Brain microvascular endothelial cell (primary cell): ENCODE data around the gene AUTS2.

Source experiments
- DNase-seq: peaks from one replicate; pipeline ENCODE4 v3.0.0-alpha.2; 2020
- H3K27ac ChIP-seq: fragments of 250-450 bp; sonication (Bioruptor Pico); 2 replicates; pipeline ENCODE4 v1.5.1; 2020; ENCODE audit warnings: mild to moderate bottlenecking, moderate library complexity
- H3K27me3 ChIP-seq: fragments of 250-450 bp; sonication (Bioruptor Pico); replicated peaks from 2 replicates; pipeline ENCODE4 v1.5.1; 2020; ENCODE audit warnings: mild to moderate bottlenecking
- H3K36me3 ChIP-seq: fragments of 250-450 bp; sonication (Bioruptor Pico); replicated peaks from 2 replicates; pipeline ENCODE4 v1.5.1; 2020; ENCODE audit warnings: mild to moderate bottlenecking
- H3K4me3 ChIP-seq: 2 replicates; pipeline ENCODE4 v1.5.1; 2011; ENCODE audit warnings: low read depth, mild to moderate bottlenecking, control low read depth, low read length, moderate library complexity
- in situ Hi-C: cut with HindIII; loops from 2 replicates; pipeline ENCODE4 v1.10.0; 2017; ENCODE audit warnings: low sequenced_read_pairs, low pct_ligation_motif_present
- TF ChIP-seq, protein P1 (sequence below): IDR thresholded peaks from 2 replicates; pipeline ENCODE4 v1.5.1; 2011; ENCODE audit warnings: low read depth, mild to moderate bottlenecking, moderate library complexity, low read length, control low read depth, inconsistent platforms; ENCODE audit errors: missing control alignments

The AUTS2 gene

DNA sequence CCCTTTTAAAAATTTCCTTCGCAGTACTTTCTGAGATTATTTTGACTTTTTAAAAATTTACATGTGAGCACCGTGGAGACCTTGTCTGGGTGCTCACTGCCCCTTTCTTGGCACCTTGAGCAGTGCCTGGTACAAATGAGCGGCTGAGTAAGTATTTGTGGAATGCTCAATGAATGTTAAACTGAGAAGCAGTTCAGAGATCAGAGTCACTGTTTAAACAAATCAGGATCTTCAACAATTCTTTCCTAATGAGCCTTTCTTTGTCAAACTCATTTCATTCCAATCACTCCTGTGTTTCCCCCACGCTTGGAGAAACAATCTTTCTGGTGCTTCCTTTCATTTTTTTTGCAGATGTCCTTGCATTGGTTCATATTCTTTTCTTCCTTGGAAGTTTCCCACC lies 922.3 kb downstream of the AUTS2 start:
- Histone ChIP-seq H3K27me3 (no peaks in the 10 kb centered on the region), H3K27ac (no peak overlapping the region), H3K4me3 (no peak overlapping the region), H3K36me3 (no peaks in the 10 kb centered on the region)
- in situ Hi-C loops: no loop called here
- TF ChIP-seq, protein P1, sequence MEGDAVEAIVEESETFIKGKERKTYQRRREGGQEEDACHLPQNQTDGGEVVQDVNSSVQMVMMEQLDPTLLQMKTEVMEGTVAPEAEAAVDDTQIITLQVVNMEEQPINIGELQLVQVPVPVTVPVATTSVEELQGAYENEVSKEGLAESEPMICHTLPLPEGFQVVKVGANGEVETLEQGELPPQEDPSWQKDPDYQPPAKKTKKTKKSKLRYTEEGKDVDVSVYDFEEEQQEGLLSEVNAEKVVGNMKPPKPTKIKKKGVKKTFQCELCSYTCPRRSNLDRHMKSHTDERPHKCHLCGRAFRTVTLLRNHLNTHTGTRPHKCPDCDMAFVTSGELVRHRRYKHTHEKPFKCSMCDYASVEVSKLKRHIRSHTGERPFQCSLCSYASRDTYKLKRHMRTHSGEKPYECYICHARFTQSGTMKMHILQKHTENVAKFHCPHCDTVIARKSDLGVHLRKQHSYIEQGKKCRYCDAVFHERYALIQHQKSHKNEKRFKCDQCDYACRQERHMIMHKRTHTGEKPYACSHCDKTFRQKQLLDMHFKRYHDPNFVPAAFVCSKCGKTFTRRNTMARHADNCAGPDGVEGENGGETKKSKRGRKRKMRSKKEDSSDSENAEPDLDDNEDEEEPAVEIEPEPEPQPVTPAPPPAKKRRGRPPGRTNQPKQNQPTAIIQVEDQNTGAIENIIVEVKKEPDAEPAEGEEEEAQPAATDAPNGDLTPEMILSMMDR: no peak
- DNase-seq: peak; percentile 1

DNA sequence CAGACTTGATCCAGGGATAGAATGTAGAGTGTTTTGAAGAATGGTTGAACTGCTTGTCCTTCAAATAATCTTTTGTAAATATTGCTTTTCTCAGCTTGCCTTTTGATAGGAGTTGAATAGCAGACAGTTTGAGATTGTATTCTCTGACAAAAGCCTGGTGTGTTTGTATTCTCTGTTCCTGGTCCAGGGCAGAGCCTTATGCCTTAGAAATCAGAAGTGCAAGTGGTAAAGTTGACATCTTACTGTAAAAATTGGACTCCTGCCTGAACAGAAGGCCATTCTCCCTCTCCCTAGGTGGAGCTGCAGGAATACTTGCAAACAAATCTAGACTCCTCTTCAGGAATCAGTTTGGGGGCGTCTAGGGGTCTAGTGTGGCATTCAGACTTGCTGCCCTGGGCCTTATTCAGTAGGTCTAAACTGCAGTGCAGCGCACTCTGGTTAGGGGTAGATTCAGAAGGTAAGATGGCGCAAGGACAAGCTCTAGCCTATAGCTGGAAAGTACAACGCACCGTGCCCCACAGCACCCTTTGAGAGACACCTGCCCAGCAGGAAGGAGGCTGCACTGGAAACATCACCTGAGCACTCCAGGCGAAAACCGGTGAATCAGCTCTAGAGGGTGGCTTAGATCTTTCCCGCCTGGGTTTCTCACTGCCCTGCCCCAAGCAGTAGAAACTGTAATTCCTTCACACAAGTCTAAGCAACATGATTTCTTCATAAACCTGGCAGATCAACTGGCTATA lies 925.1 kb downstream of the AUTS2 start:
- TF ChIP-seq, protein P1: no peak
- in situ Hi-C loops: no loop called here

DNA sequence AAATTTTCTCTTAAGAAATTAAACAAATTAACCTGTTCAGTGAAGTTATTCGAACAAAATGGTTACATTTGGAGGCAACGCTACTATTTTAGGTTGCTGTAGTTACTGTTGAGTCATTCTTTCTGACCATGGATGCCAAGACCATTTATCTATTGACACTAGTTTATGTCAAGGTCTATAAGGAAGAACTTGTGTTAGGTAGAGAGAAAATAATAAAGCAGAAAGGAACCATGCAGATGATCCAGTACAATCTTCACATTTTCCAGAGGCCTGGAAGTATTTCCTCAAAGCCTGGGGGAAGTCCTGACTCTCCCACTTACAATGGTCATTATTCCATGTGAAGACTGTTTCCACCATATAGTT lies 925.7 kb downstream of the AUTS2 start:
- no peak for DNase-seq
- in situ Hi-C loops: no loop called here
- TF ChIP-seq, protein P1: no peak
- no peaks in the 10 kb centered on the region for H3K36me3 ChIP-seq
- H3K27ac ChIP-seq: no peak overlapping the region
- no peak overlapping the region for H3K4me3 ChIP-seq
- H3K27me3 ChIP-seq: no peaks in the 10 kb centered on the region

More for the DNA sequence above, 925.1 kb downstream of the AUTS2 start:
- Histone ChIP-seq H3K27me3 (no peaks in the 10 kb centered on the region), H3K36me3 (no peaks in the 10 kb centered on the region), H3K27ac (no peak overlapping the region), H3K4me3 (no peak overlapping the region)
- no peak for DNase-seq

DNA sequence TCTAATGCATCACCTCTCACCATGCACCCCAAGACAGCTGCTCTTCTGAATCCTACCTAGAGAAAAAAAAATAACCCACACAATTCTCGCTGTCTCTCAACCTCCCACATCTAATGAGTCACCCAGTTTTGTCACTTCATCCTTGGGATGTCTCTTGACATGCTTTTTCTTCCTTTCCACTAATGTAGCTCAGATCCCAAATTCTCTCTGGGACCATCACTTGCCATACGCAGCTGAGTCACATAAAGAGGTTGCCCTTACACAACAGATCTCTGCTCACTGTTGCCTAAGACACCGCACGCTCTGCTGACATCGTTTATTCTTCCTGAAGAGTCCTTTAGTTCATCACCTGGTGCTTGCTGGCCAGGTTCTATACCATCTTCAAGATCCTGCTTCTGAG lies 927.7 kb downstream of the AUTS2 start:
- Histone ChIP-seq H3K27ac (no peak overlapping the region), H3K4me3 (no peak overlapping the region), H3K27me3 (no peaks in the 10 kb centered on the region), H3K36me3 (no peaks in the 10 kb centered on the region)
- no peak for DNase-seq
- TF ChIP-seq, protein P1: no peak
- in situ Hi-C loops: no loop called here

DNA sequence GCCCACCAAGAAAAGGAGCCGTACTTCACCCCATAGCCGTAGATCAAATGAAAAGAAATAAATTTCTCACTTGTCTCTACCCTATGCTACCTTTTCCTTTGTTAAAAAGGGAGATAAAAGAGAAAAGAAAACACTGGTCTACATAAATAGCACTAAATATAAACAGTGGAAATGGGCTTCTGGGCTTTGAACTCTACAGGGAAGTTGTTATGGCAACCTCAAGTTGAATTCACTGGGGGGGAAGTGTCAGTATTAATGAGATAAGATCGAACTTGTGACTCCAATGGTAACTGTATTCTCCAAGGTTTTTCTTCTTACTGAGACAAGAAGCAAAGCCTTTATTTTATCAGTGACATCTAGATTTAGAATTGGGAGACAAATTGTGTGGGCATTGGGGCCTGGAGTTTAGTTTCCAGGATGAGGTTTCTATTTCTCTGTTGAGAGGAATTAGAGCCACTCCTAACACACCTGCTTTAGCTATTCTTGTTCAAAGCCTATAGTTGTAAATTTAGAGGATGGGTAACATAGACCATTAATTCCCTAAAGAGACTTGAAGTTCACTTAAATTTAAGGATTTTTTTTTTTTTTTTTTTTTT lies 929.3 kb downstream of the AUTS2 start:
- TF ChIP-seq, protein P1: no peak
- in situ Hi-C loops: no loop called here

DNA sequence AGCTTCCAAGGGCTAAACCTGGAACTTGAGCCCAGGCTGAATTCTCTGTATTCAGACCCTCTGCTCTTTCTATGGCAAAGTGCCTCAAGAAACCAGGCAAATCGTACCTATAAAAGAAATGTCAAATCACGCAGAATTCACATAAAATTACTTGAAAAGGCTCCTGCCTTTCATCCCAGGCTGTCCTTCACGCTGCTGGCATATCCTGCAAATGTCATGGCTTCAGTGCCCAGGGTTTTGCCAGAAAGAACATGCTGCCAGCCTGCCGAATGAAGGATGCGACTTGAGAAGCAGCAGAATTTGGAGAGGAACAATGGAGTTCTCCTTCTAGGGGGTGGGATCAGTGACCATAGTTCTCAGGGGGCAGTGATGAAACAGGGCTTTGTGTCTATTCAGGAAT lies 931.2 kb downstream of the AUTS2 start:
- in situ Hi-C loops: no loop called here
- Histone ChIP-seq H3K4me3 (no peak overlapping the region), H3K36me3 (no peaks in the 10 kb centered on the region), H3K27ac (no peak overlapping the region), H3K27me3 (no peaks in the 10 kb centered on the region)
- TF ChIP-seq, protein P1: no peak
- no peak for DNase-seq

More for the DNA sequence above, 929.3 kb downstream of the AUTS2 start:
- H3K27me3 ChIP-seq: no peaks in the 10 kb centered on the region
- H3K4me3 ChIP-seq: no peak overlapping the region
- H3K27ac ChIP-seq: no peak overlapping the region
- DNase-seq: no peak
- H3K36me3 ChIP-seq: no peaks in the 10 kb centered on the region
